ENCODE data around the gene FAM83G.

FAM83G gene

DNA sequence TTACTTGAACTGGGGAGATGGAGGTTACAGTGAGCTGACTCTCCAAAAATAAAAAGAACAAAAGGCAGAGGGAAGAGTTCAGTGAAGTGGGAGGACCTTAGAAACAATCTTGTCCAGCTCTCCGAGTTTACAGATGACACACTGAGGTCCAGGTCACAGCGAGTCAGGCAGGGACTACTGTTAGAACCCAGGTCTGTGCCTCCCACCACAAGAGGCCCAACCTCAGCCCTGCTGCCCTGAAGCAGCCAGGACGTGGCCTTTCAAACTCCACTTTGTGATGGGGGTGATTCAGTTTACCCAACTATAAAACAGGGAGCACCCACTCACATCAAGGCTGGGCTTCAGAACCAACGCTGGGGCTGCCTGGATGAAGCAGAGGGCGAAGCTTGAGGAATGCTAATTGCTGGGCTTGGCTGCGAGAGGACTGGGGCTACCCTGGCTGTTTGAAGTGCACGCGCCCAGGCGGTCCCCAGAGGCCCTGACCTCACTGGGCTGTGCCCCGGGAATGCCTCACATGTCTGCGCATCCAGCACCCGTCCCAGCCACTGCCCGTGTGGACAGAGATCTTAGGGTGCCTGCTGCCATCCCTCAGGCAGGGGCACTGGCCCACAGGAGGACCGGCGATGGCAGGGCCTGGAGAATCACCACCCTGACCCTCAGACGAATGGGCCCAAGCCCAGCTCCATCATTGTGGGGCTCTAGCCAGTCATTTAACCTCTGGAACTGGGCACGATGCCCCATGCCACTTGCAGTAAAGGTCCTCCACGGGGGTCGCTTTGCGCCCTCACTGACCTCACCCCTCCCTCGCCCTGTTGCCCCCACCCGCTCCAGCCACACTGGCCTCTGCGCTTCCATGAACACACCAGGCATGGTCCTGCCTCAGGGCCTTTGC lies 41.2 kb downstream of the FAM83G start:
- TF ChIP-seq FOXA1 (IDR thresholded peaks at IDR 0.05) (no peak), FOXM1 (IDR thresholded peaks at IDR 0.05; ENCODE audit: borderline replicate concordance) (no peak), ELF4 (IDR thresholded peaks at IDR 0.05) (no peak), SP1 (IDR thresholded peaks at IDR 0.05) (no peak), FOXK2 (IDR thresholded peaks at IDR 0.05) (no peak), HDGF (IDR thresholded peaks at IDR 0.05; ENCODE audit: borderline replicate concordance) (no peak), NFRKB (IDR thresholded peaks at IDR 0.05) (no peak), ARNT (IDR thresholded peaks at IDR 0.05) (no peak), SUZ12 (IDR thresholded peaks at IDR 0.05) (no peak)
- CTCF ChIA-PET: interaction anchor here (0.6 to 0.7 kb wide), 2 partner anchors 32 to 33 kb away, joined by 3 to 7 read pairs; no protein-coding TSS in a partner anchor
- DNase-seq (ENCODE audit: extremely low spot score): no peak
- POLR2A ChIA-PET: no interaction called here

- no peak for TF ChIP-seq CTBP1 (IDR thresholded peaks at IDR 0.05; ENCODE audit: borderline replicate concordance)
- POLR2A ChIA-PET: interaction anchor here (1.1 kb wide), 1 partner anchor 42 kb away, joined by 3 read pairs; the partner anchor contains the start of gene FAM83G
- DNase-seq (ENCODE audit: extremely low spot score): no peak
- CTCF ChIA-PET: interaction anchor here (0.5 to 0.7 kb wide), 2 partner anchors 14 to 31 kb away, joined by 3 read pairs; no protein-coding TSS in a partner anchor
Measured at GRCh38 chr17:18962494-18962815, 42.1 kb downstream of the FAM83G start.

DNA sequence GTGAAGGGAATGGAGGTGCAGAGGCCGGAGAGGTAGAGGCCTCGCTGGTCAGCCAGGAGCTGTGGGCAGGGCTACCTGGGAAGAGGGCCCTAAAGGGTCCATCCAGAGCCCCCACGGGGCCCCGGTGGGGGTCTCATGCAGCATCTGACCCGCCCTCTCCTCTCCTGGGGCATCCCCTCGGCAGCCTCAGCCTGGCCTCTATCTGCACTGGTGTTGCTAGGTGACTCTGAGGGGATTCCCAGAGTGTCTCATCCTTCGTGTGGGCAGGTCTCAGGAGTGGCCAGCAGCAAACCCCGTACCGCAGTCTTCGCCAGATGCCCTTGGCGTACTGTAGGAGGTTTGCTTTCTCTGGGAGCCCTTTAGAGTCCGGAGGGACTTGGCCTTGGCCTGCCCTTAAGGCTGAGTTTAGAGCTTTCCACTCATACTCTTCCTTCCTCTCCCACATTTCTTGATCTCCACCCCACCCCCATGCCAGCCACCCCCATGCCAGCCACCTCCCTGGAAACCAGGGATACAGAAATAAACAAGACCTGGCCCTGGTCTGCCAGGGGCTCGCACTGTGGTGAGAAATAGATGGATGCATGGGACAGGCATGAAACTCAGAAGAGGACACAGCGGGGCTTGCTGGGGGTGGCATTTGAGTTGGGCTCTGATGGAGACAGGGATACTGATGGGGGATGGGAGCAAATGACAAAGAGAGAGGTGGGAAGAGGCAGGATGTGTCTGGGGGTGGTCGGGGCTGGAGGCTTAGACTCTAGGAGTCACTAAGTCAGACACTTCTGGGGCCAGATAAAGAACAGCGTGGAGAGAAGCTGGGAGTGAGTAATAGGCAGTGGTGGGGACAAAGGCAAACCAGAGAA lies 42.7 kb downstream of the FAM83G start:
- CTCF ChIA-PET: interaction anchor here (0.5 to 1.8 kb wide), 17 partner anchors 8 to 145 kb away, joined by 3 to 13 read pairs (median 4); partner anchors contain the start of gene FAM83G
- no peak for DNase-seq (ENCODE audit: extremely low spot score)
- POLR2A ChIA-PET: interaction anchor here (1.1 kb wide), 1 partner anchor 43 kb away, joined by 3 read pairs; the partner anchor contains the start of gene FAM83G
- no peak for TF ChIP-seq PKNOX1 (IDR thresholded peaks at IDR 0.05)
- TF ChIP-seq LEF1 (IDR thresholded peaks at IDR 0.05; ENCODE audit: borderline replicate concordance): no peak
- no peak for TF ChIP-seq NFRKB (IDR thresholded peaks at IDR 0.05)
- no peak for TF ChIP-seq BHLHE40 (IDR thresholded peaks at IDR 0.05; ENCODE audit: borderline replicate concordance)
- TF ChIP-seq SUZ12 (IDR thresholded peaks at IDR 0.05): no peak
- no peak for TF ChIP-seq FOXM1 (IDR thresholded peaks at IDR 0.05; ENCODE audit: borderline replicate concordance)
- TF ChIP-seq FOXK2 (IDR thresholded peaks at IDR 0.05): no peak
- no peak for TF ChIP-seq ZNF384 (IDR thresholded peaks at IDR 0.05)

DNA sequence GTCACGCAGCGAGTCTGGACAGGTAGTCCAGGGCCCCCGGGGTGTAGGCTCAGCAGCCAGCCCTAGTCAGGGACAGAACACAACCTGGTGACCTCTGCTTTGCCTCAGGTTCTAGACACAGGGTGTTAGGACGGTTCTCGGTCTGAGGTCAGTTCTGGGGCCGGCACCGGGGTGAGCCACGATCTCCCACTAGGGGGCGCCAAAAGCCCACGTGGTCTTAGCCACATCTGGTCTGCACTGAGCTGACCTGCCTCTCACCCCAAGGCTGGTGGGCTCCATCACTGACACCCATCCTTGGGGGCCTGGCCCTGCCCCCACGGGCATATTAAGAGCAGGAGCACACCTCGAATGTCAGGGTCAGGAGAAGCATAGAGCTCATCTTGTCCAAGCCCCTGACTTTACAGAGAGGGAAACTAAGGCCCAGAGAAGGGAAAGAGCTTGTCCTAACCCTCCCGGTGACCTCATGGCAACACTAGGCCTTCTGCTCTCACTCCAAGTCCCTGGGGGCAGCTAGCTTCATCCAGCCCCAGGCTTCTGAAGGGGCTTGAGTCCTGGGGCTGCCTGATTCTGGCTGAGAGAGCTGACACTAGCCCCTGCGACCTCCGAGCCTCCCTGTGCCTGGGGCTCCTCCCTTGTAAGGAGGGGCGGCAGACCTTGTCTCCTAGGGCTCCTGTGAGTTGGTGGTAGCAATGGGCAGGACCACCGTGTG lies 43.6 kb downstream of the FAM83G start:
- CTCF ChIA-PET: interaction anchor here (0.5 to 1.8 kb wide), 22 partner anchors 9 to 335 kb away, joined by 3 to 13 read pairs (median 4); partner anchors contain the start of genes FAM83G and PRPSAP2

GRCh38 chr17:18960241-18960665 lies 44.3 kb downstream of the FAM83G start:
- POLR2A ChIA-PET: no interaction called here
- TF ChIP-seq ZNF384 (IDR thresholded peaks at IDR 0.05) (no peak), LEF1 (IDR thresholded peaks at IDR 0.05; ENCODE audit: borderline replicate concordance) (no peak), SUZ12 (IDR thresholded peaks at IDR 0.05) (no peak), ELF4 (IDR thresholded peaks at IDR 0.05) (no peak), SP1 (IDR thresholded peaks at IDR 0.05) (no peak)
- no peak for DNase-seq (ENCODE audit: extremely low spot score)
- CTCF ChIA-PET: interaction anchor here (0.9 to 1.8 kb wide), 6 partner anchors 11 to 335 kb away, joined by 3 to 7 read pairs (median 4); partner anchors contain the start of gene PRPSAP2

More for the DNA sequence above, 43.6 kb downstream of the FAM83G start:
- POLR2A ChIA-PET: interaction anchor here (0.7 kb wide), 1 partner anchor 44 kb away, joined by 3 read pairs; the partner anchor contains the start of gene FAM83G
- peak; percentile 88 for DNase-seq (ENCODE audit: extremely low spot score)
- TF ChIP-seq PKNOX1 (IDR thresholded peaks at IDR 0.05) (no peak), CTBP1 (IDR thresholded peaks at IDR 0.05; ENCODE audit: borderline replicate concordance) (no peak), ARNT (IDR thresholded peaks at IDR 0.05) (no peak), TARDBP (IDR thresholded peaks at IDR 0.05) (no peak), FOXM1 (IDR thresholded peaks at IDR 0.05; ENCODE audit: borderline replicate concordance) (no peak), BHLHE40 (IDR thresholded peaks at IDR 0.05; ENCODE audit: borderline replicate concordance) (no peak), SUZ12 (IDR thresholded peaks at IDR 0.05) (no peak), ELF4 (IDR thresholded peaks at IDR 0.05) (no peak), NFRKB (IDR thresholded peaks at IDR 0.05) (no peak), ZNF384 (IDR thresholded peaks at IDR 0.05) (no peak), FOXA1 (IDR thresholded peaks at IDR 0.05) (no peak), SP1 (IDR thresholded peaks at IDR 0.05) (no peak), FOXK2 (IDR thresholded peaks at IDR 0.05) (no peak), LEF1 (IDR thresholded peaks at IDR 0.05; ENCODE audit: borderline replicate concordance) (no peak)

GRCh38 chr17:18959845-18960240 lies 44.7 kb downstream of the FAM83G start:
- no peak for DNase-seq (ENCODE audit: extremely low spot score)
- POLR2A ChIA-PET: no interaction called here
- CTCF ChIA-PET: interaction anchor here (1.6 kb wide), 1 partner anchor 11 kb away, joined by 7 read pairs; no protein-coding TSS in a partner anchor
- TF ChIP-seq ZNF384 (IDR thresholded peaks at IDR 0.05) (no peak), ELF4 (IDR thresholded peaks at IDR 0.05) (no peak), PKNOX1 (IDR thresholded peaks at IDR 0.05) (no peak), BHLHE40 (IDR thresholded peaks at IDR 0.05; ENCODE audit: borderline replicate concordance) (no peak), SUZ12 (IDR thresholded peaks at IDR 0.05) (no peak), FOXA1 (IDR thresholded peaks at IDR 0.05) (no peak), HDGF (IDR thresholded peaks at IDR 0.05; ENCODE audit: borderline replicate concordance) (no peak), L3MBTL2 (conservative IDR thresholded peaks at IDR 0.05) (no peak), CTBP1 (IDR thresholded peaks at IDR 0.05; ENCODE audit: borderline replicate concordance) (no peak), TARDBP (IDR thresholded peaks at IDR 0.05) (no peak), NFRKB (IDR thresholded peaks at IDR 0.05) (no peak), ARNT (IDR thresholded peaks at IDR 0.05) (no peak), SP1 (IDR thresholded peaks at IDR 0.05) (no peak), FOXK2 (IDR thresholded peaks at IDR 0.05) (no peak), LEF1 (IDR thresholded peaks at IDR 0.05; ENCODE audit: borderline replicate concordance) (no peak), FOXM1 (IDR thresholded peaks at IDR 0.05; ENCODE audit: borderline replicate concordance) (no peak)

Measured in HEK293T (cell line).